SU-DHL-6 (cell line): ENCODE data around the gene ZNF532.

Experiments used
- CTCF ChIP-seq: fragments of 200-600 bp; sonication (generic); IDR thresholded peaks from one replicate; pipeline ENCODE4 v1.5.1; 2017; ENCODE audit warnings: antibody characterized with exemption, mild to moderate bottlenecking, low read length, moderate library complexity; ENCODE audit not compliant: insufficient read depth, poor library complexity, severe bottlenecking
- EZH2phosphoT487 ChIP-seq: fragments of 200-600 bp; sonication (generic), shearing (Covaris generic); conservative IDR thresholded peaks from 2 replicates; pipeline ENCODE4 v1.6.1; 2018; ENCODE audit warnings: mild to moderate bottlenecking, antibody characterized with exemption, low read length, moderate library complexity, mixed read lengths

GRCh38 chr18:58861353-58861752 lies 3.3 kb upstream of the ZNF532 start:
- TF ChIP-seq CTCF (no peak), EZH2phosphoT487 (no peak)
